ENCODE results near the gene MARVELD1. TPM values are rescaled to one million over a fixed set of nuclear protein-coding genes. Genes with fewer than 3 reads are reported as not detected.

Gene MARVELD1
- polyA plus RNA-seq, 3 donors: 43.2 to 46.2 (median 44.4) TPM

Other genes with a start within 250 kb of the MARVELD1 start
- 10 to 100 TPM; 82.2 to 94.1 (median 84.4) TPM for gene MMS19, start 215.3 kb upstream of the MARVELD1 start, polyA plus RNA-seq (ENCODE audit: insufficient read length in 3 of 3)
- 1 to 10 TPM; 6.6 to 8.8 (median 7.0) TPM for gene UBTD1, start 214.8 kb upstream of the MARVELD1 start, polyA plus RNA-seq (ENCODE audit: insufficient read length in 3 of 3)
- under 1 TPM; 0.22 to 0.54 (median 0.40) TPM for gene ANKRD2, start 141.0 kb upstream of the MARVELD1 start, polyA plus RNA-seq (ENCODE audit: insufficient read length in 3 of 3)
- gene HOGA1, start 129.3 kb upstream of the MARVELD1 start, polyA plus RNA-seq (ENCODE audit: insufficient read length in 3 of 3): 10 to 100 TPM; 35.9 to 47.1 (median 45.2) TPM
- gene C10orf62, start 124.0 kb upstream of the MARVELD1 start, polyA plus RNA-seq (ENCODE audit: insufficient read length in 3 of 3): under 1 TPM; 0.28 to 0.35 (median 0.33) TPM
- gene MORN4, start 80.2 kb upstream of the MARVELD1 start, polyA plus RNA-seq (ENCODE audit: insufficient read length in 3 of 3): 10 to 100 TPM; 20.3 to 24.2 (median 24.0) TPM
- 10 to 100 TPM; 20.3 to 22.0 (median 20.3) TPM for gene PI4K2A, start 73.1 kb upstream of the MARVELD1 start, polyA plus RNA-seq (ENCODE audit: insufficient read length in 3 of 3)
- 1 to 10 TPM; 4.1 to 4.7 (median 4.4) TPM for gene AVPI1, start 26.5 kb upstream of the MARVELD1 start, polyA plus RNA-seq (ENCODE audit: insufficient read length in 3 of 3)
- gene ZFYVE27, start 23.4 kb downstream of the MARVELD1 start, polyA plus RNA-seq (ENCODE audit: insufficient read length in 3 of 3): 10 to 100 TPM; 21.4 to 22.6 (median 22.6) TPM
- gene SFRP5, start 58.3 kb downstream of the MARVELD1 start, polyA plus RNA-seq (ENCODE audit: insufficient read length in 3 of 3): under 1 TPM; 0.07 to 0.16 (median 0.08) TPM
- under 1 TPM; 0.42 to 0.51 (median 0.50) TPM for gene GOLGA7B, start 136.1 kb downstream of the MARVELD1 start, polyA plus RNA-seq (ENCODE audit: insufficient read length in 3 of 3)